Panc1 (cell line): ENCODE measurements around the gene ZBTB6. TPM values are rescaled to one million over a fixed set of nuclear protein-coding genes. Genes with fewer than 3 reads are reported as not detected.

ENCODE experiments used
- ATAC-seq: fragments of 200-7000 bp; cut with Tn5 transposase; 2 replicates; pipeline ENCODE4 v1.9.1; 2020; ENCODE audit warnings: mild to moderate bottlenecking, moderate library complexity
- BruUV-seq: library from RNA; stranded (reverse); fragments of 400-500 nt; replicated peaks from 2 replicates; lab custom pipeline; 2021; lab: Mats Ljungman, UMichigan
- CTCF ChIA-PET: fragments of 300-600 bp; sonication (Branson Sonifier 250); formaldehyde crosslinking; loops from one replicate; lab custom pipeline; 2022; ENCODE audit warnings: antibody characterized with exemption; lab: Charles Lee
- POLR2A ChIA-PET: fragments of 300-600 bp; sonication (Branson Sonifier 250); formaldehyde crosslinking; loops from one replicate; lab custom pipeline; 2022; ENCODE audit warnings: antibody characterized with exemption; lab: Charles Lee
- DNase-seq: peaks from one replicate; pipeline ENCODE4 v3.0.0-alpha.2; 2010; ENCODE audit warnings: low read depth, low spot score
- H3K27ac ChIP-seq: 2 replicates; pipeline ENCODE4 v1.5.1; 2011; ENCODE audit warnings: mild to moderate bottlenecking, low read length, inconsistent platforms
- H3K27me3 ChIP-seq: fragments of 200-500 bp; sonication (Bioruptor generic); 2 replicates; pipeline ENCODE4 v1.6.0; 2014; ENCODE audit warnings: low read length, inconsistent platforms; ENCODE audit not compliant: control insufficient read depth, insufficient read depth
- H3K36me3 ChIP-seq: fragments of 200-500 bp; sonication (Bioruptor generic); 2 replicates; pipeline ENCODE4 v1.5.1; 2014; ENCODE audit warnings: inconsistent platforms, mild to moderate bottlenecking, low read length, moderate library complexity; ENCODE audit not compliant: control insufficient read depth, insufficient read depth
- H3K4me1 ChIP-seq: 2 replicates; pipeline ENCODE4 v1.5.1; 2011; ENCODE audit warnings: inconsistent platforms, mild to moderate bottlenecking, low read length, moderate library complexity; ENCODE audit not compliant: control insufficient read depth, insufficient read depth
- H3K4me3 ChIP-seq, 2 experiments: 2 replicates each; pipeline ENCODE4 v1.5.1; 2011 to 2012; ENCODE audit warnings: low read depth in 2 of 2, low read length in 2 of 2, mild to moderate bottlenecking in 2 of 2, inconsistent platforms in 1 of 2, moderate library complexity in 1 of 2
- H3K9me3 ChIP-seq: fragments of 200-500 bp; sonication (Bioruptor generic); 2 replicates; pipeline ENCODE4 v1.5.1; 2014; ENCODE audit warnings: low read depth, mild to moderate bottlenecking, inconsistent platforms, low read length, moderate library complexity; ENCODE audit not compliant: control insufficient read depth, insufficient read depth
- POLR2AphosphoS5 ChIP-seq: IDR thresholded peaks from 2 replicates; pipeline ENCODE4 v1.6.1; 2012; ENCODE audit warnings: mild to moderate bottlenecking, low read depth, low read length, moderate library complexity
- SIN3A ChIP-seq: IDR thresholded peaks from 2 replicates; pipeline ENCODE4 v1.6.1; 2012; ENCODE audit warnings: low read depth, mild to moderate bottlenecking, low read length, moderate library complexity, borderline replicate concordance; ENCODE audit not compliant: insufficient read depth
- TCF7L2 ChIP-seq: IDR thresholded peaks from 2 replicates; pipeline ENCODE4 v1.6.1; 2011; ENCODE audit warnings: mild to moderate bottlenecking, low read depth, low read length, inconsistent platforms
- in situ Hi-C: cut with HindIII; loops from 2 replicates; pipeline ENCODE4 v1.10.0; 2016; ENCODE audit warnings: low sequenced_read_pairs, low pct_unique_long_range_greater_than_20kb
- intact Hi-C: fragments of 100-400 bp; cut with micrococcal nuclease; formaldehyde crosslinking; loops from one replicate; pipeline ENCODE4 v1.10.0; 2022; ENCODE audit not compliant: unreplicated experiment
- total RNA-seq: library from RNA; stranded (reverse); gene quantifications from one replicate; pipeline ENCODE4 v1.2.1, GENCODE V29; 2021; ENCODE audit not compliant: unreplicated experiment
- TF ChIP-seq, protein P1 (sequence below): fragments of 450-650 bp; IDR thresholded peaks from 2 replicates; pipeline ENCODE4 v1.5.1; 2017; ENCODE audit warnings: mild to moderate bottlenecking
- TF ChIP-seq, protein P2 (sequence below), 2 experiments: IDR thresholded peaks; 2 replicates each; pipeline ENCODE4 v1.6.1; 2011 to 2012; ENCODE audit warnings: low read depth in 2 of 2, control low read depth in 1 of 2, low read length in 1 of 2, mild to moderate bottlenecking in 1 of 2, moderate library complexity in 1 of 2; ENCODE audit not compliant: insufficient read depth in 1 of 2

Gene ZBTB6
- total RNA-seq, 1 experiment from 2014 or later: 5.9 TPM

DNA sequence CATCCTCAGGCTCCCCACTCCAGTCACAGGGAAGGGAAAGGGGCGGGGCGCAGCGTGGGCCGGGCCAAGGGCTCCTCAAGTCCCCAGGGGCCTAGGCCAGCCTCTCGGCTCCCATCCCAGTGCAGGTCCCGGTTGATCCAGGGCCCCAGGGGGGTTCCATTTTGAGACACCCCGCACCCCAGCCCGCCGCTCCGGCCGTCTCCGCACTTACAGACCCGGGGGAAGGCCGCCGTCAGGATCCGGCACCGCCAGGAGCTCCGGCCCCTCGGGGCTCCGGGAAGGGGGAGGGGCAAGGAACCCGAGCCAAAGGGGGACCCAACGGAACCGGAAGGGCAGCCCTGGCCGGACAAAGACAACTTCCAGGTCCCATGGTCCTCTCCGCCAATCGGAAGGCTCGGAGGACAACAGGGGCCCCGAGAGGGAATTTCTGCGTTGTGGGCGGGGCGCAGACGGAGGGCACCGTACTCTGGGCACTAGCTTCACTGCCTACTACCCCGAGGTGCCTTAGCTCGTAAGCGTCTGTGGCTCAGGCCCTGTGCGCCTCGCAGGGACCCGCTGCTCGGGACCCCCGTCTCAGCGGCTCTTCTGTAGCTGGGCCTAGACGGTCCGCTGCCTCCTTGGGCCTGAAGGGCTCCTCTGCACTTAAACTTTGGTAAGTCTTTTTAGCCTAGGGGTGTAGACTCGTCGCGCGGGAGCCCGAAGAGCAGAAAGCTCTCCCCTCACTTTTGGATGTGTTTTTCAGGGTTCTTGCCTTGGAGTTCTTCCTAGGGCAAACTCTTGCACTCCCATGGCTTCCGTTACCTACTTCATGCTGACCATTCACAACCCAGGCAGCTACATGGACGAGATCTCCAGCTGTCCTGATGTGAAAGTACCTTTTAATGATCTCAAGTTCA, 18.4 kb upstream of the ZBTB6 start, which contains the start of gene ZBTB26:
Gene ZBTB26 (minus strand): TSS at position 287 of the 896 bp plus-strand sequence. CDS start 11,578 bp downstream, outside the sequence.
- Histone ChIP-seq H3K4me3 (peak within 1 kb of the TSS; percentile 87 to 92), H3K36me3 (peaks cover 9% of the 10 kb centered on the region), H3K4me1 (peaks cover 7% of the 10 kb centered on the region; the same call in 1 of the 2 replicates), H3K9me3 (no peaks in the 10 kb centered on the region), H3K27me3 (no peaks in the 10 kb centered on the region), H3K27ac (peak within 1 kb of the TSS; percentile 95)
- POLR2A ChIA-PET: interaction anchor here (0.6 to 1.1 kb wide), 3 partner anchors 9 to 172 kb away, joined by 3 read pairs; partner anchors contain the start of gene RABGAP1
- TF ChIP-seq TCF7L2 (no peak), SIN3A (peak; percentile 70; the same call in 1 of the 2 replicates), POLR2AphosphoS5 (peak; percentile 76)
- TF ChIP-seq, protein P1, sequence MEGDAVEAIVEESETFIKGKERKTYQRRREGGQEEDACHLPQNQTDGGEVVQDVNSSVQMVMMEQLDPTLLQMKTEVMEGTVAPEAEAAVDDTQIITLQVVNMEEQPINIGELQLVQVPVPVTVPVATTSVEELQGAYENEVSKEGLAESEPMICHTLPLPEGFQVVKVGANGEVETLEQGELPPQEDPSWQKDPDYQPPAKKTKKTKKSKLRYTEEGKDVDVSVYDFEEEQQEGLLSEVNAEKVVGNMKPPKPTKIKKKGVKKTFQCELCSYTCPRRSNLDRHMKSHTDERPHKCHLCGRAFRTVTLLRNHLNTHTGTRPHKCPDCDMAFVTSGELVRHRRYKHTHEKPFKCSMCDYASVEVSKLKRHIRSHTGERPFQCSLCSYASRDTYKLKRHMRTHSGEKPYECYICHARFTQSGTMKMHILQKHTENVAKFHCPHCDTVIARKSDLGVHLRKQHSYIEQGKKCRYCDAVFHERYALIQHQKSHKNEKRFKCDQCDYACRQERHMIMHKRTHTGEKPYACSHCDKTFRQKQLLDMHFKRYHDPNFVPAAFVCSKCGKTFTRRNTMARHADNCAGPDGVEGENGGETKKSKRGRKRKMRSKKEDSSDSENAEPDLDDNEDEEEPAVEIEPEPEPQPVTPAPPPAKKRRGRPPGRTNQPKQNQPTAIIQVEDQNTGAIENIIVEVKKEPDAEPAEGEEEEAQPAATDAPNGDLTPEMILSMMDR: no peak
- CTCF ChIA-PET: no interaction called here
- no TSS peak for BruUV-seq
- ATAC-seq (peak; percentile 99), DNase-seq (peak; percentile 63)
- in situ Hi-C loops: no loop called here
- intact Hi-C loops: no loop called here

DNA sequence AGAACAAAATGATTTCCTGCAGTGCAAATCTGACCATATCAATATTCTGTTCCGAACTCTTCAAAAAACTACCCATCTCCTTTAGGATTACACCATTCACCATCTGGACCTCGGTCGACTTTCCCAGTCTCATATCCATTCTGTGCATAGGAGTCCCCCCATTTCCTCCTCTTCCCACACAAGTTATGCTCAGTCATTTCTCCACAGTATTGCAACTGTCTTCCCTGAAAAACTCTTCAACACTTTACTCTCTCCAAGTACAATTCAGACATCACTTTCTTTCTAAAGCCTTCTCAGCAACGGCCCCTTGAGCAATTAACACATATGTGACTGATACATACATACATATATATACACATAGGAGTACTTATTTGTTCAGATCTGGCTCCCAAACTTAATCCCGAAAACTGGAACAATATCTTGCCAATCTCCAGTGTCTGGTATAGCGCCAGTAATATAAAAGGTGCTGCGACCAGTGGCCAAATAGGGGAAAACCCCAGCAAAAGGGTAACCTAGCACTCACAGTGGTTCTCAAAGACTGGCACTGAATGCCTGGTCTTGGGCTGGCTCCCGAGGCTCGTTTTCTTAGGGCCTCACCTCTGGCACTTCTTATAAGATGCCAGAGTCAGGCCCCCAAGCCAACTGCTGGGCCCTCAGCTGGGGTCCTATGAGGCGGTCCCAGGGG, 17.6 kb upstream of the ZBTB6 start:
- in situ Hi-C loops: no loop called here
- H3K27me3 ChIP-seq: no peaks in the 10 kb centered on the region
- intact Hi-C loops: no loop called here
- peak overlapping the region; percentile 87 to 92 for H3K4me3 ChIP-seq
- peaks cover 7% of the 10 kb centered on the region; the same call in 1 of the 2 replicates for H3K4me1 ChIP-seq
- BruUV-seq: no TSS peak
- peak overlapping the region; percentile 95 for H3K27ac ChIP-seq
- TF ChIP-seq POLR2AphosphoS5 (no peak), SIN3A (no peak), TCF7L2 (no peak)
- TF ChIP-seq, protein P2, sequence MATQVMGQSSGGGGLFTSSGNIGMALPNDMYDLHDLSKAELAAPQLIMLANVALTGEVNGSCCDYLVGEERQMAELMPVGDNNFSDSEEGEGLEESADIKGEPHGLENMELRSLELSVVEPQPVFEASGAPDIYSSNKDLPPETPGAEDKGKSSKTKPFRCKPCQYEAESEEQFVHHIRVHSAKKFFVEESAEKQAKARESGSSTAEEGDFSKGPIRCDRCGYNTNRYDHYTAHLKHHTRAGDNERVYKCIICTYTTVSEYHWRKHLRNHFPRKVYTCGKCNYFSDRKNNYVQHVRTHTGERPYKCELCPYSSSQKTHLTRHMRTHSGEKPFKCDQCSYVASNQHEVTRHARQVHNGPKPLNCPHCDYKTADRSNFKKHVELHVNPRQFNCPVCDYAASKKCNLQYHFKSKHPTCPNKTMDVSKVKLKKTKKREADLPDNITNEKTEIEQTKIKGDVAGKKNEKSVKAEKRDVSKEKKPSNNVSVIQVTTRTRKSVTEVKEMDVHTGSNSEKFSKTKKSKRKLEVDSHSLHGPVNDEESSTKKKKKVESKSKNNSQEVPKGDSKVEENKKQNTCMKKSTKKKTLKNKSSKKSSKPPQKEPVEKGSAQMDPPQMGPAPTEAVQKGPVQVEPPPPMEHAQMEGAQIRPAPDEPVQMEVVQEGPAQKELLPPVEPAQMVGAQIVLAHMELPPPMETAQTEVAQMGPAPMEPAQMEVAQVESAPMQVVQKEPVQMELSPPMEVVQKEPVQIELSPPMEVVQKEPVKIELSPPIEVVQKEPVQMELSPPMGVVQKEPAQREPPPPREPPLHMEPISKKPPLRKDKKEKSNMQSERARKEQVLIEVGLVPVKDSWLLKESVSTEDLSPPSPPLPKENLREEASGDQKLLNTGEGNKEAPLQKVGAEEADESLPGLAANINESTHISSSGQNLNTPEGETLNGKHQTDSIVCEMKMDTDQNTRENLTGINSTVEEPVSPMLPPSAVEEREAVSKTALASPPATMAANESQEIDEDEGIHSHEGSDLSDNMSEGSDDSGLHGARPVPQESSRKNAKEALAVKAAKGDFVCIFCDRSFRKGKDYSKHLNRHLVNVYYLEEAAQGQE (IDR thresholded peaks at IDR 0.05; ENCODE audit: insufficient read depth in 1 of 2, low read depth in 2 of 2, low read length in 1 of 2): no peak
- TF ChIP-seq, protein P1: no peak
- H3K36me3 ChIP-seq: peaks cover 9% of the 10 kb centered on the region
- ChIA-PET POLR2A (no interaction called here), CTCF (no interaction called here)
- DNase-seq: no peak
- no peak for ATAC-seq
- H3K9me3 ChIP-seq: no peaks in the 10 kb centered on the region
